Activated CD4-positive, alpha-beta T cell treated with anti-CD3 and anti-CD28 coated beads for 36 hours (primary cell): ENCODE data around the gene DBNDD2. TPM values are rescaled to one million over a fixed set of nuclear protein-coding genes. Genes with fewer than 3 reads are reported as not detected.
A peak's percentile ranks its signal among the peaks of the same experiment; 100 is the strongest.

Experiments
- ATAC-seq: fragments of 200-7000 bp; cut with Tn5 transposase; one replicate; pipeline ENCODE4 v1.10.0; 2021; ENCODE audit warnings: mild to moderate bottlenecking, moderate library complexity
- CTCF ChIA-PET: fragments of 350-600 bp; sonication (Branson Sonifier 250); formaldehyde crosslinking; loops from one replicate; lab custom pipeline; 2021; ENCODE audit warnings: antibody characterized with exemption; lab: Charles Lee
- POLR2A ChIA-PET: fragments of 350-600 bp; sonication (Branson Sonifier 250); formaldehyde crosslinking; loops from one replicate; lab custom pipeline; 2021; ENCODE audit warnings: antibody characterized with exemption, inconsistent platforms; lab: Charles Lee
- DNase-seq: peaks from one replicate; pipeline ENCODE4 v3.0.0-alpha.2; 2020
- H3K27ac Mint-ChIP-seq: one replicate; pipeline ENCODE4 v1.8.0; 2021; ENCODE audit warnings: mixed read lengths
- H3K27me3 Mint-ChIP-seq: one replicate; pipeline ENCODE4 v1.8.0; 2021; ENCODE audit warnings: mixed read lengths
- H3K36me3 Mint-ChIP-seq: one replicate; pipeline ENCODE4 v1.8.0; 2021; ENCODE audit warnings: low read depth, mixed read lengths
- H3K4me1 Mint-ChIP-seq: one replicate; pipeline ENCODE4 v1.8.0; 2021; ENCODE audit warnings: mixed read lengths
- H3K4me3 Mint-ChIP-seq: one replicate; pipeline ENCODE4 v1.8.0; 2021; ENCODE audit warnings: mild to moderate bottlenecking, moderate library complexity, mixed read lengths
- H3K9me3 Mint-ChIP-seq: one replicate; pipeline ENCODE4 v1.8.0; 2021; ENCODE audit warnings: low read depth, mixed read lengths
- intact Hi-C, 2 experiments: fragments of 100-400 bp; cut with DNase I in 1 of 2; cut with micrococcal nuclease in 1 of 2; formaldehyde crosslinking; loops; one replicate each; pipeline versions ENCODE4 v1.14.2 to v1.15.1; 2022 to 2024; cut with DNase I, micrococcal nuclease
- total RNA-seq, 2 experiments: library from RNA; stranded (reverse); gene quantifications; one replicate each; pipeline ENCODE4 v1.2.3, GENCODE V29; 2021

The DBNDD2 gene, protein sequence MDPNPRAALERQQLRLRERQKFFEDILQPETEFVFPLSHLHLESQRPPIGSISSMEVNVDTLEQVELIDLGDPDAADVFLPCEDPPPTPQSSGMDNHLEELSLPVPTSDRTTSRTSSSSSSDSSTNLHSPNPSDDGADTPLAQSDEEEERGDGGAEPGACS
- 10 to 100 TPM; 22.4 to 30.0 TPM for total RNA-seq

DNA sequence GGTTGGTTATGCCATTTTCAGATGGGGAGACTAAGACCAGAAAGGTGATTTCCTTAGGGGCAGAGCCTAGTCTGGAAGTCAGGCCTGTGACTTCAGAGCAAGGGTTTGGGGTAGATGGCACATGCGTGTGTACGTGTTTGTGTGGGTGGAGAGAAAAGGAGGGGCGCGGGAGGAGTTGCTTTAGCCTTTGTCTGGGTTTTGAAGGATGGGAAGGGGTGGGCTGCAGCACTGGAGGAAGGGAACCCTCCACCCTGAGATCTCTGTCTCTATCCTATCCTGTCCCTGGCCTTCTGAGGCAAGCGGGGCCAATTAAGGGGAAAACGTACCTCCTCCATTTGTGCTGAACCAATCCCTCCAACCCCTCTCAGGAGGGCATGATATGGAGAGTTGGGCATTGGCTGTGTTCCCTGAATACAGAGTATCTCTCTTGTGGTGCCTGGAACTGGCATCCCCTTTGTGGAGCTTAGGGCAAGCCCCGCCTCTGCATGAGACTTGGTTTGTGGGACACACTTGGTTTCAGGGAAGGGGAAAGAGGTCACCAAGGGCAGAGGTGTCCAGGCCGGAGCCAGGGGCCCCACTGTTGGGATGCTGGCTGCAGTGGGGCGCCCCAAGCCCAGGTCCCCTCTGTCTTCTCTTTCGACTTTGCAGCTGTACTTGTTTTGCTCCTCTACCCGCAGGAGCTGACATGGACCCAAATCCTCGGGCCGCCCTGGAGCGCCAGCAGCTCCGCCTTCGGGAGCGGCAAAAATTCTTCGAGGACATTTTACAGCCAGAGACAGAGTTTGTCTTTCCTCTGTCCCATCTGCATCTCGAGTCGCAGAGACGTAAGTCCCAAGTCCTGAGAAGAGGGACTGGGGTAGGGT, at the start of gene DBNDD2:
DBNDD2 (plus strand) TSS at position 507 of the 863 bp plus-strand sequence; CDS start at position 686, 179 bp downstream.
- DNase-seq, result peak; percentile 43
- Mint-ChIP-seq H3K4me1 (peaks cover 15% of the 10 kb centered on the region), H3K27ac (peak within 1 kb of the TSS; percentile 39), H3K9me3 (no peaks in the 10 kb centered on the region), H3K27me3 (peaks cover 3% of the 10 kb centered on the region), H3K4me3 (peak within 1 kb of the TSS; percentile 73), H3K36me3 (peaks cover 5% of the 10 kb centered on the region)
- ChIA-PET POLR2A (interaction anchor here (0.6 kb wide), 2 partner anchors 44 to 429 kb away, joined by 3 to 8 read pairs; no protein-coding TSS in a partner anchor), CTCF (interaction anchor here (0.7 to 2.4 kb wide), 6 partner anchors 35 to 418 kb away, joined by 3 to 13 read pairs (median 3); partner anchors contain the start of gene SYS1)
- intact Hi-C loops, result loop anchor here in 1 of 2 experiments (2.0 kb wide), 1 partner anchor 45 kb away; the partner anchor contains the start of gene SYS1
- peak; percentile 20 for ATAC-seq

DNA sequence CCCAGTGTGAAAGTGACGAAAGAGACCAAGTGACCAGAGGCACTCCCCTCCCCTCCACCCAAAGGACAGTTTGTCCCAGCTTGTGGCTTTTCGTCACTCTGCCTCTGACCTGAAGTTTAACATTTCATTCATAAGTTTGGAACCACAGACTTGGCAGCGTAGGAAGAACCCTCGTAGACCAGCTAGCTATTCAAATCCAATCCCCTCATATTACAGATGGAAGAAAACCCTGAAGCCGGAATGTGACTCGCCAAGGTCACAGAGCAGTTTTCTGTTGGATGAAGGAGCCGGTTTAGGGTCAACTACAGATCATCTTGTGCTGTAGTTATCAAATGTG, 49.1 kb upstream of the DBNDD2 start:
- H3K4me3 Mint-ChIP-seq, result no peak overlapping the region

DNA sequence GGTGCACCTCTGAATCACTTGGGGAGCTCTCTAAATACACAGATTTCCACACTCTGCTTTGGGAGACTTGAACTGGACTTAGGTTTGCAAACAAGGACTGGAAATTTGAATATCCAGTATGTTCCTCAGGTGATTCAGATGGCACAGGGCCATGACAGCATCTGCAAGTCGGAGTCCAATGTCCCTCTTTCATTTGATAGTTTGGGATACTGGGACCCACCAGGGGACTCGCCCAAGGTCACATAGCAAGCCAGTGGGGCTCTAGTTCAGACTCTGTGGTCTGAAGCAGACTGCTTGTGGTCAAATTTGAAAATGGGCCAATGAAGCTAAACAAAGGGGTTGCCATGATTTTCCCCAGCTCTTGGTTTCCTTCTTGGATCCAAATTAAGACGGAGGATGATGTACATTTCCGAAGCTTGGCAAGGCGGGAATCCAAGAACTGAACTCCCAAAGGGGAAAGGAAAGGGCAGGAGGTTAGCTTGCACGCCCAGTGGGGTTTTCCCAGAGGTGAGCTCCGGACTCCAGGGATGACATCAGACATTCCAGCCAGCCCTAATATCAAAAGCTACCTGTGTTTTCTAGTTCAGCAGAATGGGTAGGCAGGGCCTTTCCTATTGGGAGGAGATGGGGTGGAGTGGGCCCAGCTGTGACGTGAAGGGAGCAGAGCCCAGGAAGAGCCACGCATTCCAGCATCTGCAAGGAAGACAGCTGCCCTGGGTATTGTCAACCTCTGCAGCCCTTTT, 48.5 kb upstream of the DBNDD2 start:
- intact Hi-C loops, result loop anchor here (5.0 to 10.0 kb wide), 5 partner anchors 93 to 733 kb away; partner anchors contain the start of genes DNTTIP1 (in 1 of the 2), SPATA25 (in 1 of the 2), WFDC3 (in 1 of the 2) and ZSWIM1 (in 1 of the 2)
- H3K27me3 Mint-ChIP-seq, result no peaks in the 10 kb centered on the region

More for the DNA sequence above, 49.1 kb upstream of the DBNDD2 start:
- H3K36me3 Mint-ChIP-seq, result peaks cover 3% of the 10 kb centered on the region
- H3K27ac Mint-ChIP-seq, result no peak overlapping the region
- H3K9me3 Mint-ChIP-seq, result no peaks in the 10 kb centered on the region
- no peak for DNase-seq
- POLR2A ChIA-PET, result interaction anchor here (0.6 to 1.1 kb wide), 2 partner anchors 48 to 391 kb away, joined by 3 to 5 read pairs; no protein-coding TSS in a partner anchor
- H3K27me3 Mint-ChIP-seq, result no peaks in the 10 kb centered on the region
- H3K4me1 Mint-ChIP-seq, result peaks cover 49% of the 10 kb centered on the region
- no peak for ATAC-seq
- CTCF ChIA-PET, result interaction anchor here (0.6 to 6.5 kb wide), 9 partner anchors 10 to 93 kb away, joined by 3 to 101 read pairs (median 6); partner anchors contain the start of gene SDC4
- intact Hi-C loops, result loop anchor here in 1 of 2 experiments (10.0 kb wide), 1 partner anchor 526 kb away; the partner anchor contains the start of genes SPATA25 and ZSWIM1

DNA sequence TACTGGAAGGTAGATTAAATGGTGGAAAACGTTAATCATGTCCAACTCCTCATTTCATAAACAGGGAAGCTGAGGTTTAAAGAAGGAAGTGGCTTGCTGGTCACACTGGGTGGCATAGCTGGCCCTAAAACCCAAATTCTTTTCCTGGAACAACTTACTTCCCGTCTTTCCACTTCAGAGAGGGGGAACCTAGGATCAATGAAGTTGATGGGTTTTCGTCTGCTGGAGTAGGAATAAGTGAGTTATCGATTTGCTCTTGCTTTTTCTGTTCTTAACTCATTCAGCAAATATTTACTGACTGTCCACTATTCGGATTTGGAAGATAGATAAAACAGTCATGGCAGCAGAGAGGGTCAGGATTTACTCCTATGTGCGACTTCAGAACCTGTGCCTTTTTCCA, 46.3 kb upstream of the DBNDD2 start:
- no peak overlapping the region for H3K4me3 Mint-ChIP-seq
- H3K27me3 Mint-ChIP-seq, result no peaks in the 10 kb centered on the region
- ATAC-seq (no peak), DNase-seq (no peak)
- H3K27ac Mint-ChIP-seq, result no peak overlapping the region
- H3K4me1 Mint-ChIP-seq, result peaks cover 44% of the 10 kb centered on the region
- no peaks in the 10 kb centered on the region for H3K9me3 Mint-ChIP-seq
- CTCF ChIA-PET, result interaction anchor here (0.6 to 6.5 kb wide), 16 partner anchors 7 to 437 kb away, joined by 3 to 101 read pairs (median 8); partner anchors contain the start of genes PIGT and SDC4
- POLR2A ChIA-PET, result interaction anchor here (0.8 to 2.1 kb wide), 2 partner anchors 13 to 75 kb away, joined by 4 to 10 read pairs; no protein-coding TSS in a partner anchor
- H3K36me3 Mint-ChIP-seq, result peaks cover 10% of the 10 kb centered on the region
- intact Hi-C loops, result loop anchor here (2.0 to 5.0 kb wide), 8 partner anchors 13 to 731 kb away; partner anchors contain the start of genes DNTTIP1 (in 1 of the 2), PIGT (in 1 of the 2), SDC4 (in 1 of the 2) and WFDC3 (in 1 of the 2)

More for the DNA sequence above, 48.5 kb upstream of the DBNDD2 start:
- no peaks in the 10 kb centered on the region for H3K9me3 Mint-ChIP-seq
- peaks cover 3% of the 10 kb centered on the region for H3K36me3 Mint-ChIP-seq
- peaks cover 46% of the 10 kb centered on the region for H3K4me1 Mint-ChIP-seq
- H3K4me3 Mint-ChIP-seq, result no peak overlapping the region
- no peak overlapping the region for H3K27ac Mint-ChIP-seq
- DNase-seq, result no peak
- POLR2A ChIA-PET, result interaction anchor here (1.1 kb wide), 1 partner anchor 47 kb away, joined by 3 read pairs; no protein-coding TSS in a partner anchor
- no peak for ATAC-seq
- CTCF ChIA-PET, result interaction anchor here (0.6 to 6.5 kb wide), 9 partner anchors 10 to 93 kb away, joined by 3 to 101 read pairs (median 6); partner anchors contain the start of gene SDC4

DNA sequence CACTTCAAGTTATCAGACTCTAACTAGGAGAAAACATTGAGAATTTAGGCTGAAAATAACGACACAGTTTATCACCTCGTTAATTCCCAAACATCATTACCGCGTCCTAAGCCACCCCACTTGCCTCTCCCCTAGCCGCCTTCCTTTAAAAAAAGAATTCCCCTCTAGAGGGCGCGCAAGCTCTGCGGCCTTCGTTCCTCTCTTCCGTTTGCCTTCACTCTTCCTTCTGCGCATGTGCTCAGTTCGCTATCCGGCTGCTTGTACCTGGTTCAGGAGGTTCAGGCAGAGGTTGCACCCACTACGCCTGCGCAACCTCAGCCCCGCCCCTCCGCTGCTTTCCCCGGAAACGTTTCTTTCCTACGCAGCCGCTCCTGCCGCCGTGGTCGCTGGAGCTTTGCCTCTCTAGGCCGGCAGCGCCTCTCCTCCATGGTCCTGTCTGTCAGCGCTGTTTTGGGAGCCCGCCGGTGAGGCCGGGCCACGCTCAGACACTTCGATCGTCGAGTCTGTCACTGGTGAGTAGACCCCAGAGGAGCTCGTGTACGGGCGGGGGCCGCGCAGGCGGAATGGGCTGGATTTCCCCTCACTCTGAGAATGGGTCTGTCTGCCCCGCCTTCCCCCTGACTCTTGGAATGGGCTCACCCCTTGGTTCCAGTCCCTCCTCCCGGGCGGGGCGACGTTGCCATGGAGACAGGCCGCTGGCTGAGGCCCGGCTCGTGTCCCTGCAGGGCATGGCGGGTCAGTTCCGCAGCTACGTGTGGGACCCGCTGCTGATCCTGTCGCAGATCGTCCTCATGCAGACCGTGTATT, 45.1 kb upstream of the DBNDD2 start, which contains the start of gene SYS1:
SYS1 (plus strand) TSS at position 353 of the 807 bp plus-strand sequence; CDS start at position 729, 376 bp downstream.
- CTCF ChIA-PET, result interaction anchor here (0.6 to 6.5 kb wide), 37 partner anchors 8 to 470 kb away, joined by 3 to 101 read pairs (median 5); partner anchors contain the start of genes PIGT, SDC4 and WFDC2
- peak within 1 kb of the TSS; percentile 98 for H3K27ac Mint-ChIP-seq
- peak within 1 kb of the TSS; percentile 95 for H3K4me3 Mint-ChIP-seq
- H3K36me3 Mint-ChIP-seq, result peaks cover 20% of the 10 kb centered on the region
- ATAC-seq, result peak; percentile 93
- POLR2A ChIA-PET, result interaction anchor here (0.7 to 2.7 kb wide), 11 partner anchors 9 to 74 kb away, joined by 3 to 17 read pairs (median 4); partner anchors contain the start of genes PIGT and SDC4
- no peaks in the 10 kb centered on the region for H3K9me3 Mint-ChIP-seq
- intact Hi-C loops, result loop anchor here (1.0 to 5.0 kb wide), 16 partner anchors 8 to 729 kb away; partner anchors contain the start of genes PIGT (in 2 of the 2), SDC4 (in 2 of the 2), DNTTIP1 (in 1 of the 2) and STK4 (in 1 of the 2)
- DNase-seq, result peak; percentile 99
- H3K27me3 Mint-ChIP-seq, result no peaks in the 10 kb centered on the region
- H3K4me1 Mint-ChIP-seq, result peaks cover 43% of the 10 kb centered on the region

DNA sequence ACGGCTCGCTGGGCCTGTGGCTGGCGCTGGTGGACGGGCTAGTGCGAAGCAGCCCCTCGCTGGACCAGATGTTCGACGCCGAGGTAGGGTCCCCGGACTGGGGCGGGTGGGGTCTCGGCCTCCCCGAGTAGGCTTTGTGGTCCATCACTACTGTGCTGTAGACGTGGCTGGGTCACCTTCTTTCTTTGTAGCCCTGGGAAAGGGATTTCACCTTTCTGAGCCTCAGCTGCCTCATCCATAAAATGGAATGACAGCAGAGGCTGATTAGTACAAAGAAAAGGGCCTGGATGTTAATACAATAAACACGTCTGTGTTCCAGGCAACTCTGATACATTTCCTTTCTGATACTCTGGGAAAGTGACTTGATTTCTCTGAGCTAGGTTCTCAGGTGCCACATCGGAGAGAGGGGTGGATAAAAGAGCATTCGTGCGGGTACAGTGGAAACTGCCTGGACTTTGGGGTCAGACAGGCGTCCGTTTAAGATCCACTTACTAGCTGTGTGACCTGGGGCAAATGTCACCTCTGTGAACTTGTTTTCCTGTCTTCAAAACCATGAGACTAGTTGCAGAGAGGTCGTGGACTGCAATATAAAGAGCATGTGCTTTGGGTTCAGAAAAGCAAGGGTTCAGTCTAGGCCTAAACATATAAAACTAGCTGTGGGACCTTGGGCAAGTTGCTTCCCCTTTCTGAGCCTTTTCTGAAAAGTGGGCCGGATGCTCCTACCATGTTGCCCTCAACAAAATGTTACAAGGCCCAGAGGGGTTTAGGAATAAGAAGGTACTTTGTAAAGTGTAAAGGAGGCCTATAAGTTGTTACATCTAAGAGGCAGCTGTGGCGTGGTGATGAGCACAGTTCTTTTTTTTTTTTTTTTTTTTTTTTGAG, 44.2 kb upstream of the DBNDD2 start:
- peak overlapping the region; percentile 98 for H3K27ac Mint-ChIP-seq
- peaks cover 25% of the 10 kb centered on the region for H3K36me3 Mint-ChIP-seq
- no peak for ATAC-seq

DNA sequence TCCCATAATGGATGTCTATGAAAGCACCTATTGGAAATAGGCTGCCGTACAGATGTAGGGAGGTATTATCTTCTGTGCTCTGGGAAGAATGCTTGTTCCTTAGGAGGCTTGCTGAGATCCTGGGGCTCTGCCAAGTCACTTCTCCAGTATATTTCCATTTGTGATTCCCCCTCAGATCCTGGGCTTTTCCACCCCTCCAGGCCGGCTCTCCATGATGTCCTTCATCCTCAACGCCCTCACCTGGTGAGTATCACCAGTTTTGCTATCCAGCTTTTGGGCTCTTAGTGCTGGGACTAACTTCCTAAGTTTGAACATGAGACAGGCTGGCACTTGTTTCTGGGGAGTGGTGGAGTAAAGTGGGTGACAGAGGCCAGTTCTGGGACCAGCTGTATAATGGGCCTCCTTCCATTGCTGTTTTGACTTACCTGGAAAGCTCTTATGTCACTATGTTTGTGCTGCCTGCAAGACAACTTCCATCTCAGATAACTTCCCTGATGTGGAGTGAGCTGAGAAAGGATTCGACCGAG, 42.6 kb upstream of the DBNDD2 start:
- Mint-ChIP-seq H3K27ac (peak overlapping the region; percentile 51), H3K4me1 (peaks cover 50% of the 10 kb centered on the region), H3K36me3 (peaks cover 25% of the 10 kb centered on the region), H3K9me3 (no peaks in the 10 kb centered on the region), H3K4me3 (no peak overlapping the region), H3K27me3 (no peaks in the 10 kb centered on the region)
- intact Hi-C loops, result no loop called here
- CTCF ChIA-PET, result interaction anchor here (0.7 to 2.3 kb wide), 6 partner anchors 8 to 94 kb away, joined by 3 to 15 read pairs (median 3); no protein-coding TSS in a partner anchor
- POLR2A ChIA-PET, result interaction anchor here (0.8 kb wide), 1 partner anchor 8 kb away, joined by 4 read pairs; no protein-coding TSS in a partner anchor
- ATAC-seq, result no peak
- no peak for DNase-seq

More for the DNA sequence above, 44.2 kb upstream of the DBNDD2 start:
- POLR2A ChIA-PET, result interaction anchor here (0.9 to 2.7 kb wide), 9 partner anchors 8 to 73 kb away, joined by 3 to 17 read pairs (median 5); partner anchors contain the start of gene SDC4
- CTCF ChIA-PET, result interaction anchor here (0.6 to 6.5 kb wide), 31 partner anchors 9 to 471 kb away, joined by 3 to 101 read pairs (median 7); partner anchors contain the start of genes PIGT, SDC4 and WFDC2
- Mint-ChIP-seq H3K4me1 (peaks cover 45% of the 10 kb centered on the region), H3K27me3 (no peaks in the 10 kb centered on the region), H3K9me3 (no peaks in the 10 kb centered on the region), H3K4me3 (peak overlapping the region; percentile 95)
- no peak for DNase-seq
- intact Hi-C loops, result loop anchor here (1.0 to 5.0 kb wide), 16 partner anchors 9 to 728 kb away; partner anchors contain the start of genes PIGT (in 2 of the 2), SDC4 (in 2 of the 2), DNTTIP1 (in 1 of the 2) and STK4 (in 1 of the 2)

DNA sequence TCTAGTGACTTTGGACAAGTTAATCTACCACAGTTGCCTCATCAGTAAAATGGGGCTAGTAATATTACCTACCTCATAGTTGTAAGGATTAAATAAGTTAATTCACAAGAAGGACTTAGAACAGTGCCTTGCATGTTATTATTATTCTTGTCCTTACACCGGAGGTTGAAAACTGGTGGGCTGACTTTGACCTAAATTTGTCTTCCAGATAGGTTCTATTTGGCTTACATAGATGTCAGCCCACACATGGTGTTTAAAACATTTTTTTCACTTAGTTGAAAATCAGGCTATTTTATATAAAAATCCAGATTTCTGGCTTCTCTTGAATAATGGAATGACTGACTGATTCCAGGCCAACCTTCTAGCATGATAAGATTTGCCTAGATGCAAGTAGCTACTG, 41.9 kb upstream of the DBNDD2 start:
- intact Hi-C loops, result no loop called here
- ATAC-seq (no peak), DNase-seq (no peak)
- Mint-ChIP-seq H3K4me3 (no peak overlapping the region), H3K4me1 (peaks cover 50% of the 10 kb centered on the region), H3K9me3 (no peaks in the 10 kb centered on the region), H3K27ac (no peak overlapping the region), H3K27me3 (no peaks in the 10 kb centered on the region), H3K36me3 (peaks cover 25% of the 10 kb centered on the region)
- POLR2A ChIA-PET, result no interaction called here
- CTCF ChIA-PET, result interaction anchor here (0.7 to 2.3 kb wide), 5 partner anchors 8 to 93 kb away, joined by 3 to 15 read pairs (median 3); no protein-coding TSS in a partner anchor
